Chondrocyte (in vitro differentiated cells): ENCODE data around the gene TMEM213. TPM values are rescaled to one million over a fixed set of nuclear protein-coding genes. Genes with fewer than 3 reads are reported as not detected.

Experiments
- DNase-seq: peaks from one replicate; pipeline ENCODE4 v3.0.0; 2021; ENCODE audit warnings: mixed read lengths, low spot score
- H3K27ac Mint-ChIP-seq: one replicate; pipeline ENCODE4 v1.8.0; 2021; ENCODE audit warnings: mild to moderate bottlenecking, moderate library complexity, mixed read lengths; ENCODE audit not compliant: unreplicated experiment
- H3K27me3 Mint-ChIP-seq: 2 replicates; pipeline ENCODE4 v1.8.0; 2021; ENCODE audit warnings: low read depth, mixed read lengths
- H3K36me3 Mint-ChIP-seq: 2 replicates; pipeline ENCODE4 v1.8.0; 2021; ENCODE audit warnings: low read depth, mixed read lengths
- H3K4me1 Mint-ChIP-seq: 2 replicates; pipeline ENCODE4 v1.8.0; 2021; ENCODE audit warnings: low read depth, mild to moderate bottlenecking, mixed read lengths
- H3K4me3 Mint-ChIP-seq: one replicate; pipeline ENCODE4 v1.8.0; 2021; ENCODE audit warnings: mild to moderate bottlenecking, moderate library complexity, mixed read lengths; ENCODE audit not compliant: unreplicated experiment
- H3K9me3 Mint-ChIP-seq: 2 replicates; pipeline ENCODE4 v1.8.0; 2021; ENCODE audit warnings: low read depth, mixed read lengths
- CTCF ChIP-seq: fragments of 200-600 bp; sonication (generic); IDR thresholded peaks from 2 replicates; pipeline ENCODE4 v1.5.0; 2021; ENCODE audit warnings: antibody characterized with exemption, mild to moderate bottlenecking, moderate library complexity
- total RNA-seq: library from RNA; stranded (reverse); gene quantifications from 3 replicates; pipeline ENCODE4 v1.2.1, GENCODE V29; 2021

TMEM213 gene
- total RNA-seq, 1 donor from 2014 or later = not detected

GRCh38 chr7:138752518-138753149, 45.2 kb upstream of the TMEM213 start:
- no peak for TF ChIP-seq CTCF
- no peak overlapping the region for H3K27ac Mint-ChIP-seq
- peaks cover 12% of the 10 kb centered on the region for H3K4me1 Mint-ChIP-seq
- no peak for DNase-seq
- no peaks in the 10 kb centered on the region for H3K9me3 Mint-ChIP-seq
- peaks cover 13% of the 10 kb centered on the region for H3K27me3 Mint-ChIP-seq
- no peak overlapping the region for H3K4me3 Mint-ChIP-seq
- H3K36me3 Mint-ChIP-seq = no peaks in the 10 kb centered on the region

DNA sequence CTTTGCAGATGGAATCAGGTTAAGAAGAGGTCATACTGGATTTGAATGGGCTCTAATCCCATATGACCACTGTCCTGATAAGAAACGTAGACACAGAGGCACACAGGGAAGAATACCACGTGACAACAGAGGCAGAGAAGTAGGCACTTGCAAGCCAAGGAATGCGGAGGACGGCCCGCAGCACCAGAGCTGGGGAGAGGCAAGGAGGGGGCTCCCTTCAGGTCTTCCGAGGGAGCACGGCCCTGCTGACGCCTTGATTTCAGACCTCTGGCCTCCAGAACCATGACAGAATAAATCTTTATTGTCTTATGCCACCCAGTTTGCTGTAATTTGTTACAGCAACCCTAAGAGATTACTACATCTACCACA, 44.7 kb upstream of the TMEM213 start:
- no peaks in the 10 kb centered on the region for H3K36me3 Mint-ChIP-seq
- no peak overlapping the region for H3K27ac Mint-ChIP-seq
- H3K4me3 Mint-ChIP-seq = no peak overlapping the region
- H3K4me1 Mint-ChIP-seq = peaks cover 16% of the 10 kb centered on the region
- no peak for TF ChIP-seq CTCF
- H3K9me3 Mint-ChIP-seq = no peaks in the 10 kb centered on the region
- peaks cover 13% of the 10 kb centered on the region for H3K27me3 Mint-ChIP-seq
- DNase-seq = no peak

DNA sequence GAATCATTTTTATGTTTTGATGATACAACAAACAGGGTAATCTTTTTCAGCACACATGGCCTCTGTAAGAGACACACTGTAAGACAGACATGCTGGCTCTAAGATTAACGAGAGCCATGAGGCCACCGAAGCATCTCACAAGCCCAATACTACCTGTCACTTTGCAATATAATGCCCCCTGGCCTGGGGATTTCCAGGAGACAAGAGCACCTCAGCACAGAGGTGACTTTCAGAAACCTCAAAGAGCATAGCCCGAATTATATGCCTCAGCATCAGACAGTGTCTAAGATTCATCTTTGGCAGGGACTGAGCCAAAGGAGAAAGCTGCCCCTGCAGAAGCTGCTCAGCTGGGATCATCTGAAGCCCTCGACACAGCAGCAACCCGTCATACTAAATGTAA, 44.2 kb upstream of the TMEM213 start:
- Mint-ChIP-seq H3K9me3 (no peaks in the 10 kb centered on the region), H3K27ac (no peak overlapping the region), H3K27me3 (peaks cover 13% of the 10 kb centered on the region), H3K36me3 (no peaks in the 10 kb centered on the region), H3K4me1 (peaks cover 16% of the 10 kb centered on the region), H3K4me3 (no peak overlapping the region)
- TF ChIP-seq CTCF = no peak
- DNase-seq = no peak

DNA sequence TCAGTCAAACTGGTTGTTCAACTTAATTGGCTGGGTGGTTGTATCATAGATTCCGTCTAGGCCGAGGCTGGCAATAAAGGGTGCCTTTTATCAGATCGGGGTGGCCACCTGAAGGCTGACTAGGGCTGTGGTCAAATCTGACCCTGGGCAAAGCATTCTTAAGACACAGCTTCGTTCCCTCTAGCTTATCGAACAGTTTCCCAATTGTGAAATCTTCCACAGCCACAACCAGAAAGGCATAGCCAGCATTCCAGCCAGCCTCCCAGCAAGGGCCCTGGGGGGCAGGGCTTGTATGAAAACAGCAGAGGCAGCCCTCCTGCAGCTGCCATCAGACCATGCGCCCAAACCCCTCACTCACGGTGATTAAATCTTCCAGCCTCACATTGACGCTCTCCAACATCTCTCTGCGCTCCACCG, 42.5 kb upstream of the TMEM213 start:
- no peaks in the 10 kb centered on the region for H3K36me3 Mint-ChIP-seq
- no peak for TF ChIP-seq CTCF
- no peak for DNase-seq
- no peak overlapping the region for H3K27ac Mint-ChIP-seq
- peaks cover 2% of the 10 kb centered on the region for H3K27me3 Mint-ChIP-seq
- no peaks in the 10 kb centered on the region for H3K9me3 Mint-ChIP-seq
- peaks cover 16% of the 10 kb centered on the region for H3K4me1 Mint-ChIP-seq
- H3K4me3 Mint-ChIP-seq = no peak overlapping the region

DNA sequence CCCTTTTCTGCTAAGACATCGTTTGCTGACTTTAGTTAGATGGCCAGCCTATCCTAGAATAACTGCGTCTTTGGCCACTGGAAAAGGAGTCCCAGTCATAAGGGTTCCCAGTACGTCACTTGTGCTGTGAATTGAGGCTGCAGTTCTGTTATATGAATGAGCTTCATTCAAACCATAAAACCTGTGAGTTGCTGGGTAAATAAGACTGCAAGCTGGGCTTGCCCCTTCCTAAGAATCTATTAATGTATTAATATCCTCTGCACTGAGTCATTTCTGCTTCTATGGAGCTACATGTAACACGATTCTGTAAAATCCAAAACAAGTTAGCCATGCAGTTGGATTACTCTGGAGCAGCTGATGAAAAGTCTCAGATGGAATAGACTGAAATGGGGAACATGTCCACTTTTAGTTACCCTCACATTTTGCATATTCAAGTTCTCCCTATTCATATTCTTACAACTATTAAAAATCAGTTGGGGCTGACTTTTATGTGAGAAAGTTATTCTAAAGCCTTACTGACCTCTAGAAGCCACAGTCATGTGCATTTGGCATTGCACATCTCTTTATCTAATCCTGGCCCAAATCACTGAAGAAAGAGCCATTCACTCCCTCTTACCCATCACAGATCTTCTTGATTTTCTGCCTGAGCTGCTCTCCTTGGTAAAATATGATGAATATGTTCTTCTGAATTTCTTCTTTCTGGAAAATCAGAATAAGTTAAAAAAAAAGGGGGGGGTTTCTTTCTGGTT, 41.8 kb upstream of the TMEM213 start:
- H3K4me3 Mint-ChIP-seq = no peak overlapping the region
- TF ChIP-seq CTCF = no peak
- peaks cover 16% of the 10 kb centered on the region for H3K4me1 Mint-ChIP-seq
- H3K27ac Mint-ChIP-seq = no peak overlapping the region
- DNase-seq = no peak
- H3K36me3 Mint-ChIP-seq = no peaks in the 10 kb centered on the region
- H3K9me3 Mint-ChIP-seq = no peaks in the 10 kb centered on the region
- peaks cover 2% of the 10 kb centered on the region for H3K27me3 Mint-ChIP-seq
